ENCODE data around the gene CCDC51.

Gene CCDC51

DNA sequence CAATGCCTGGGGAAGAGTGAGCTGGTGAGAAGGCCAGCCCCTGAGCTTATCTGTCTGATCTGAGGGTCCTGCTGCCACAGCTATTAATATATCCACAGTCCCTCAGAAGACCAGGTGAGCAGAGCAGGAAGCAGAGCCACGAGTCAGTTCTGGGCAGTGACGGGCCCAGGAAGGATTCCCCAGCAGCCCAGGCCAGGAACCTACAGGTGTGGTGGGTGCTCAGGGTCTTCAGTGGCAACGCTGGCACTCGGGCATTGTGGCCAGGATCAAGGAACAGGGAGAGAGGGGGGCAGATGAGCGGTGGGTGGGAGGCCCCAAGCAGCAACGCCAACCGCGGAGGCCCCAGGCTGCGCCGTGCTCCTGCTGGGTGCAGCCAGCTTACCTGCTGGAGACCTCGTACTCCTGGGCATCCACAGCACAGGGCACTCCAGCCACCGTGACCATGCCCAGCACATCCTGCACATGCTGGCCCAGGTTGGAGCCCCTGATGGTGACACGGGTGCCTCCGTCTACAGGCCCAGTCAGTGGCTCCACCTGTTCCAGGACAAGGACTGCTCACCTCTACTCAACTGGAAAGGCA, 22.3 kb downstream of the CCDC51 start:
- no peak for TF ChIP-seq CTCF (IDR thresholded peaks at IDR 0.05)

DNA sequence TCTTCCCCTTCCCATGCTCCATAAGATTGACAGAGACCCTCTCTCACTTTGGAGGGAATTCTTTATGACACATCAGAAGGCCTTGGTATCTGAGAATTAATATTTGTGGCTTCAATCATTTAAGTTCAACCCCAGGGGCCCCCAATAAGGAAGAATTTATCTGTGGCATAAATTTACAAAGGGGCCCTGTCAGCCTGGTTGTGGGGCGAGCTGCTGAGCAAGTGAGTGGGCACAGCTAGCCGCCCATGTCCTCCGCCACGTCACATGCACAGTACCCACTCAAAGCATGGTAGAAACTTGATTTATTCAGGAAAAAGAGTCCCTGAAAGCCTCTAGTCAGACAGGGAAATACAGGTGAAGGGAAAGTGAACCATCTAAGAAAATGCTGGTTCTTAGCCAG, 23.4 kb downstream of the CCDC51 start:
- no peak for TF ChIP-seq CTCF (IDR thresholded peaks at IDR 0.05)

DNA sequence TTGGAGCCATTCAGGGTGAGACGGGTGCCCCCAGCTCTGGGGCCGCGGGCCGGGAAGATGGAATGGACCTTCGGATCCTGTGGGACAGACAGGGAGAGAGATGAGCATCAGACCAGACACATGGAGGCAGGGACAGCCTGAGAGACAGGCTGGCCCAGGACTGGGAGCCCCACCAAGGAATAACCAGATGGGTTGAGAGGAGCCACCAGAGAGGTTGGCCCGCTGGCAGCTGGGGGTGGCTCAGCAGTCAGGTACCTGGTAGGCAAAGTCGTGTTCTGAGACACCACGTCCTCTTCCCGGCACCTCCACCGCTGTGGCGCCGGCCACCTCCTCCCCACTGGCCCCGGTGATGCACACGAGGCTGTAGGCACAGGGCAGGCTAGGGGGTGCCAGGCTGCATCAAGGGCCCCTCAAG, 23.8 kb downstream of the CCDC51 start:
- no peak for TF ChIP-seq CTCF (IDR thresholded peaks at IDR 0.05)

DNA sequence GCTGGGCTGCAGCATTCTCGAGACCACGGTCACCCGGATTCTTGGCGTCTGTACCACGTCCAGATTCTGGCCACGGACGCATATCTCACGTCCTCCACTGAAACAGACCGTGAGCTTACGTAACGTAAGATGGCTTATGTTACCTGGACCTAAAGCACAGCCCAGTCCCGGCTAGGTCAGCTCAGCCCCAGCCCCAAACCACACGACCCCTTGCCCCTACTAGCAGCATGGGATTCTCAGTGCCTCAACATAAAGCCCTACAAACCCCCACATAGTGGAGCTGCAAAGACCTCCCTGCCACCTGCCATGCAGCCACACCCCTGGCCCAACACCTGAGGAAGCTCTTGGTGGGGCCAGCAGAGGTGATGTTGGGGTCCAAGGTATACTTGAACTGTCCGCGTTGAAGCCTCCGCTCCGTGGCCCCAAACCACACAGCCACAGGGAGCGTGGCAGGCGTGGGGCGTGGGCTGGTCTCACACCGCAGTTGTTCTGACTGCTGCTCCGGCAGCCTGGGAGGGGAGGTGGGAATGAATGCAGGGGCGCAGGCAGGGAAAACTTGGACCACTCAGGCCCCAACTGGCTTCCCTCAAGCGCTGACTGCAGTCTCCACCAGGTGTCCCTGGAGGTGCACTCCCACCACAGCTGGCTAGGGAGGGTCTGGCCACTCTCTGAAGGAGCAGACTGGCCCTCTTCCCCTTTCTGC, 24.5 kb downstream of the CCDC51 start:
- no peak for TF ChIP-seq CTCF (IDR thresholded peaks at IDR 0.05)

- no peak for TF ChIP-seq CTCF (IDR thresholded peaks at IDR 0.05)
Observed at GRCh38 chr3:48414376-48415250, 25.3 kb downstream of the CCDC51 start.

- no peak for TF ChIP-seq CTCF (IDR thresholded peaks at IDR 0.05)
Observed at GRCh38 chr3:48413611-48414010, 26.3 kb downstream of the CCDC51 start.

DNA sequence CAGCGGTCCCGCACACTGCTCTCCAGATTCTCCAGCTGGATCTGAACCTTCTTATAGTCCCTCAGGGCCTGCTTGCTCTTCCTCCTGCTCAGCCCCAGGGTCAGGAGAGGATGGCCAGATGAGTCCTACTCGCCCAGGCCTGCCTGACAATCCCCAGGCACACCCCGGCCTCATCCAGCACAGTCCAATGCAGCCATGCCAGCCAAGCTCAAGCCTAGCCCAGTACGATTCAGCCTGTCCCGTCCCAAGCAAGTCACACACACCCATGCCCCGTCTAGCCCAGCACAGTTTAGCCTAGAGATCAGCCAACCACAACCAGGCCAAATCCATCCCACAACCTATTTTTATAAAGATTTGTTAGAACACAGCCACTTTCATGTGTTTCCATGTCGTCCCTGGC, 26.8 kb downstream of the CCDC51 start:
- TF ChIP-seq CTCF (IDR thresholded peaks at IDR 0.05) = no peak
